K562 (cell line): Measurements from ENCODE around the gene ANKRD11. TPM values are rescaled to one million over a fixed set of nuclear protein-coding genes. Genes with fewer than 3 reads are reported as not detected.

Experiments used
- ATAC-seq: fragments of 200-7000 bp; cut with Tn5 transposase; 3 replicates; pipeline ENCODE4 v1.9.1; 2020; ENCODE audit warnings: moderate library complexity
- BruUV-seq: library from RNA; stranded (reverse); fragments of 400-500 nt; replicated peaks from 2 replicates; lab custom pipeline; 2021; lab: Mats Ljungman, UMichigan
- CTCF ChIA-PET: fragments of 300-600 bp; formaldehyde crosslinking; extraction: SDS; loops from one replicate; lab custom pipeline; 2021; ENCODE audit warnings: low intra/inter-chr PET ratio; lab: Yijun Ruan, JAX
- POLR2A ChIA-PET: fragments of 300-600, 350-650 bp; sonication (Branson Sonifier 250); formaldehyde crosslinking; extraction: SDS; loops from one replicate; lab custom pipeline; 2021; ENCODE audit warnings: antibody characterized with exemption, inconsistent platforms; lab: Yijun Ruan, JAX
- DNase-seq, 4 experiments: peaks; one replicate each; pipeline versions ENCODE4 v3.0.0 to v3.0.0-alpha.2; 2011 to 2018; ENCODE audit warnings: low spot score in 3 of 4, mixed read lengths in 3 of 4; ENCODE audit errors: extremely low read depth in 1 of 4
- FAIRE-seq: peaks from 2 replicates; lab custom pipeline; 2011; peaks lifted over from hg19 to GRCh38; lab: Jason Lieb, UNC
- H2AFZ ChIP-seq: 2 replicates; pipeline ENCODE4 v1.6.0; 2011; ENCODE audit warnings: low read depth, low read length, control low read depth, inconsistent platforms
- H3K27ac ChIP-seq: fragments of 200-600 bp; 3 replicates; pipeline ENCODE4 v1.8.0; 2011; ENCODE audit warnings: low read depth, mild to moderate bottlenecking, control low read depth, inconsistent platforms, low read length, moderate library complexity, mixed read lengths; ENCODE audit errors: extremely low read depth
- H3K27me3 ChIP-seq, 2 experiments: fragments of 300-600 bp in 1 of 2; 2 replicates in 1 of 2; 3 replicates in 1 of 2; pipeline versions ENCODE4 v1.6.0 to v1.8.0; 2011; ENCODE audit warnings: inconsistent platforms in 2 of 2, low read length in 2 of 2, mild to moderate bottlenecking in 1 of 2, mixed read lengths in 1 of 2, moderate library complexity in 1 of 2; ENCODE audit not compliant: control insufficient read depth in 2 of 2, insufficient read depth in 2 of 2
- H3K36me3 ChIP-seq: fragments of 300-600 bp; 3 replicates; pipeline ENCODE4 v1.8.0; 2011; ENCODE audit warnings: mild to moderate bottlenecking, low read length, inconsistent platforms; ENCODE audit not compliant: control insufficient read depth, insufficient read depth
- H3K4me1 ChIP-seq, 2 experiments: fragments of 200-600 bp in 1 of 2; replicated peaks in 1 of 2; 2 replicates in 1 of 2; 3 replicates in 1 of 2; pipeline versions ENCODE4 v1.5.1 to v1.8.0; 2011; ENCODE audit warnings: inconsistent platforms in 2 of 2, low read length in 2 of 2, mild to moderate bottlenecking in 1 of 2, mixed read lengths in 1 of 2, moderate library complexity in 1 of 2; ENCODE audit not compliant: control insufficient read depth in 2 of 2, insufficient read depth in 2 of 2
- H3K4me2 ChIP-seq: 2 replicates; pipeline ENCODE4 v1.6.1; 2011; ENCODE audit warnings: low read length, control low read depth, inconsistent platforms, mixed read lengths; ENCODE audit not compliant: insufficient read depth
- H3K4me3 ChIP-seq: fragments of 200-600 bp; sonication (generic), shearing (Covaris generic); 2 replicates; pipeline ENCODE4 v1.5.1; 2016; ENCODE audit warnings: control low read depth, inconsistent platforms
- H3K79me2 ChIP-seq: fragments of 200-600 bp; 3 replicates; pipeline ENCODE4 v1.8.0; 2011; ENCODE audit warnings: low read length, inconsistent platforms; ENCODE audit not compliant: control insufficient read depth, insufficient read depth
- H3K9ac ChIP-seq, 2 experiments: 2 replicates each; pipeline versions ENCODE4 v1.6.0 to v1.6.1; 2011; ENCODE audit warnings: low read depth in 2 of 2, low read length in 2 of 2, control low read depth in 1 of 2, inconsistent platforms in 1 of 2, mild to moderate bottlenecking in 1 of 2, mixed read lengths in 1 of 2; ENCODE audit not compliant: insufficient read depth in 1 of 2
- H3K9me1 ChIP-seq: one replicate; pipeline ENCODE4 v1.6.0; 2011; ENCODE audit warnings: inconsistent platforms, mild to moderate bottlenecking, low read length, moderate library complexity; ENCODE audit not compliant: control insufficient read depth, insufficient read depth
- H3K9me3 ChIP-seq: replicated peaks from 2 replicates; pipeline ENCODE4 v1.5.1; 2011; ENCODE audit warnings: low read depth, low read length, inconsistent platforms; ENCODE audit not compliant: control insufficient read depth, insufficient read depth
- H4K20me1 ChIP-seq: replicated peaks from 2 replicates; pipeline ENCODE4 v1.6.1; 2011; ENCODE audit warnings: low read length, inconsistent platforms, mixed read lengths; ENCODE audit not compliant: control insufficient read depth, insufficient read depth
- BCL6 ChIP-seq: fragments of 250-450 bp; sonication (Bioruptor Pico); IDR thresholded peaks from 2 replicates; pipeline ENCODE4 v1.4.0; 2020
- CHD1 ChIP-seq: fragments of 200-600 bp; sonication (generic); IDR thresholded peaks from one replicate; pipeline ENCODE4 v1.6.1; 2012; ENCODE audit warnings: mild to moderate bottlenecking, moderate library complexity, low read length, inconsistent platforms
- COPS2 ChIP-seq: fragments of 450-650 bp; conservative IDR thresholded peaks from 2 replicates; pipeline ENCODE4 v1.6.1; 2016; ENCODE audit warnings: mild to moderate bottlenecking, moderate library complexity
- NR1H2 ChIP-seq: sonication (generic); formaldehyde crosslinking; IDR thresholded peaks from 2 replicates; pipeline ENCODE4 v1.4.0; 2020; ENCODE audit warnings: mild to moderate bottlenecking, missing genetic modification reagents
- PHF20 ChIP-seq: fragments of 450-650 bp; IDR thresholded peaks from 2 replicates; pipeline ENCODE4 v1.6.1; 2018; ENCODE audit not compliant: partially characterized antibody
- RCOR1 ChIP-seq, 2 experiments: IDR thresholded peaks; 2 replicates each; pipeline ENCODE4 v1.6.1; 2012; ENCODE audit warnings: low read depth in 2 of 2, low read length in 2 of 2, borderline replicate concordance in 1 of 2, improper control_type of control experiment in 1 of 2
- RFX7 ChIP-seq: fragments of 250-450 bp; sonication (Bioruptor Pico); IDR thresholded peaks from 2 replicates; pipeline ENCODE4 v1.5.1; 2021; ENCODE audit warnings: mild to moderate bottlenecking
- TAF7 ChIP-seq: fragments of 450-650 bp; IDR thresholded peaks from 2 replicates; pipeline ENCODE4 v1.6.1; 2016; ENCODE audit warnings: missing genetic modification characterization, missing compliant biosample characterization
- ZNF77 ChIP-seq: fragments of 250-450 bp; sonication (Bioruptor Pico); IDR thresholded peaks from 2 replicates; pipeline ENCODE4 v1.5.0; 2020
- WGBS: fragments of 100-300 bp; shearing (Covaris generic); methylation state at CpG from one replicate; pipeline ENCODE4 v1.1.6; 2016; ENCODE audit warnings: low coverage, mixed read lengths; ENCODE audit not compliant: insufficient coverage; ENCODE audit errors: missing lambda C conversion rate; 5-methylcytosine and 5-hydroxymethylcytosine counted together
- in situ Hi-C: fragments of 300-500 bp; cut with MboI; formaldehyde crosslinking; loops from 4 replicates; pipeline ENCODE4 v1.15.0; 2018; ENCODE audit warnings: inconsistent platforms, mixed read lengths
- intact Hi-C: fragments of 100-400 bp; cut with micrococcal nuclease; formaldehyde crosslinking; loops from 2 replicates; pipeline ENCODE4 v1.14.2; 2022
- polyA plus RNA-seq, 8 experiments: library from polyadenylated mRNA; depleted of rRNA in 4 of 8; stranded (reverse) in 5 of 8; unstranded in 3 of 8; fragments of >200 nt; fragmentation: Nextera tagmentation in 2 of 8; fragmentation: Illumina TruSeq in 1 of 8; extraction: Ambion mirVana in 2 of 8; extraction: Trizol in 1 of 8; gene quantifications; 2 replicates each; pipeline versions ENCODE4 v1.2.1 to v1.2.3, GENCODE V29; 2011 to 2014; ENCODE audit warnings: inconsistent platforms in 1 of 8, missing spikeins in 1 of 8
- total RNA-seq, 7 experiments: library from RNA; depleted of rRNA in 6 of 7; stranded (reverse); fragments of >200 nt in 6 of 7; fragmentation: Illumina TruSeq in 2 of 7; extraction: Trizol in 2 of 7; gene quantifications; 2 replicates each; pipeline versions ENCODE4 v1.2.1 to v1.2.3, GENCODE V29; 2011 to 2021; ENCODE audit warnings: low replicate concordance in 1 of 7

The ANKRD11 gene
- total and polyA plus RNA-seq, 9 of the 15 experiments (the other 6 are each of a cell fraction or from before 2014, with no cell fraction given), result 4.7 to 126 (median 31.7) TPM

DNA sequence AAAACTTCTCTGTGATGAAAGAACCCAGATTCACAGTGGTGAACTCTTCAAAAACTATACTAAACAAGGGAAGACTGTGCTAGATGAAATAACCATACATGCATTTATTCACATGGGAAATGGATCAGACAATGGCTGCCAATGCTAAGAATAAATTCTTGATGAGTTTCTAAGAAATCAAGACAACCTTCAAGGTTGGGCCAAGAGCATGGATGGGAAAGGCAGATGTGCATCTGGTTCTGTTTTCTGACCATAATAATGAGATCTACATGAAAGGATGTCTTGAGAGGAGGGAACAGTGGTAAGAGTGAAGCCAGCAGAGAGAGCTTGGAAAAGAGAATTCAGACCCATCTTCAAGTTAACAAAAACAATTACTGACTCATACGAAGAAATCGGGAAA lies 31.4 kb downstream of the ANKRD11 start:
- H3K27ac ChIP-seq, result no peak overlapping the region
- CTCF ChIA-PET, result no interaction called here
- intact Hi-C loops (loop anchor here (10.0 kb wide), 1 partner anchor 46 kb away; the partner anchor contains the start of gene SPG7), in situ Hi-C loops (no loop called here)
- TSS peak; percentile 18 for BruUV-seq
- FAIRE-seq (no peak), ATAC-seq (no peak), DNase-seq (no peak)
- H3K9ac ChIP-seq, result no peak overlapping the region
- peaks cover 12% of the 10 kb centered on the region for H3K36me3 ChIP-seq
- no peaks in the 10 kb centered on the region for H3K27me3 ChIP-seq
- POLR2A ChIA-PET, result interaction anchor here (0.7 to 1.6 kb wide), 3 partner anchors 8 to 136 kb away, joined by 3 to 4 read pairs (median 3); no protein-coding TSS in a partner anchor
- TF ChIP-seq ZNF77 (CRISPR knock-in tag) (no peak), BCL6 (CRISPR knock-in tag) (no peak), NR1H2 (CRISPR knock-in tag) (no peak), CHD1 (no peak), TAF7 (tag) (no peak), RCOR1 (IDR thresholded peaks at IDR 0.05; ENCODE audit: borderline replicate concordance in 1 of 2, low read depth in 2 of 2, low read length in 2 of 2) (no peak), RFX7 (CRISPR knock-in tag) (no peak), PHF20 (no peak), COPS2 (no peak)
- H3K4me2 ChIP-seq, result no peak overlapping the region
- H3K4me3 ChIP-seq, result no peak overlapping the region
- WGBS, result 76% methylated on average over 2 of the region's 2 CpGs
- peaks cover 83% of the 10 kb centered on the region for H3K79me2 ChIP-seq
- peaks cover 9 to 24% of the 10 kb centered on the region in 2 experiments for H3K4me1 ChIP-seq
- H3K9me3 ChIP-seq, result no peaks in the 10 kb centered on the region
- peaks cover 16% of the 10 kb centered on the region for H3K9me1 ChIP-seq
- H4K20me1 ChIP-seq, result peaks cover 40% of the 10 kb centered on the region
- no peak overlapping the region for H2AFZ ChIP-seq
